GM12864 (cell line): ENCODE results near the gene FIG4.
"Not testable (repeated sequence)": the region's sequence is repeated elsewhere in the genome, so short reads cannot be mapped to it uniquely, and the experiment has no call there.

ENCODE experiments used
- DNase-seq: peaks from one replicate; pipeline ENCODE4 v3.0.0-alpha.2; 2011; ENCODE audit warnings: low read depth
- H3K4me3 ChIP-seq: 2 replicates; pipeline ENCODE4 v1.5.1; 2011; ENCODE audit warnings: mild to moderate bottlenecking, low read depth, low read length, control low read depth
- CTCF ChIP-seq: IDR thresholded peaks from 2 replicates; pipeline ENCODE4 v1.5.1; 2011; ENCODE audit warnings: low read depth, mild to moderate bottlenecking, moderate library complexity, low read length, control low read depth, inconsistent platforms; ENCODE audit errors: missing control alignments

The FIG4 gene

GRCh38 chr6:109861946-109862345, 170.8 kb downstream of the FIG4 start:
- no peak for TF ChIP-seq CTCF
- no peak for DNase-seq

GRCh38 chr6:109864050-109864449, 173.0 kb downstream of the FIG4 start:
- DNase-seq, result no peak
- no peak for TF ChIP-seq CTCF
- H3K4me3 ChIP-seq, result no peak overlapping the region

More at GRCh38 chr6:109861946-109862345, 170.8 kb downstream of the FIG4 start:
- H3K4me3 ChIP-seq, result no peak overlapping the region

- H3K4me3 ChIP-seq, result no peak overlapping the region
- DNase-seq, result no peak
- TF ChIP-seq CTCF, result peak; percentile 38
Measured at GRCh38 chr6:109865968-109866367, 174.9 kb downstream of the FIG4 start.

GRCh38 chr6:109867009-109867969, 176.2 kb downstream of the FIG4 start:
- DNase-seq, result no peak
- H3K4me3 ChIP-seq, result no peak overlapping the region
- TF ChIP-seq CTCF, result no peak

- no peak for DNase-seq
- TF ChIP-seq CTCF, result no peak
Measured at GRCh38 chr6:109867970-109868358, 176.9 kb downstream of the FIG4 start.

GRCh38 chr6:109869398-109870088, 178.4 kb downstream of the FIG4 start:
- H3K4me3 ChIP-seq, DNase-seq: not testable (repeated sequence)

More at GRCh38 chr6:109867970-109868358, 176.9 kb downstream of the FIG4 start:
- no peak overlapping the region for H3K4me3 ChIP-seq

- TF ChIP-seq CTCF, result no peak
- no peak for DNase-seq
- H3K4me3 ChIP-seq, result no peak overlapping the region
Measured at GRCh38 chr6:109870089-109870410, 179.0 kb downstream of the FIG4 start.
